Erythroblast (primary cell): ENCODE data around the gene COBL.

Source experiments
- GATA1 ChIP-seq: IDR thresholded peaks from 2 replicates; pipeline ENCODE4 v1.6.1; 2011; ENCODE audit warnings: low read depth, mild to moderate bottlenecking, control low read depth, low read length, moderate library complexity
- POLR2A ChIP-seq: IDR thresholded peaks from 2 replicates; pipeline ENCODE4 v1.6.1; 2011; ENCODE audit warnings: mild to moderate bottlenecking, low read length

DNA sequence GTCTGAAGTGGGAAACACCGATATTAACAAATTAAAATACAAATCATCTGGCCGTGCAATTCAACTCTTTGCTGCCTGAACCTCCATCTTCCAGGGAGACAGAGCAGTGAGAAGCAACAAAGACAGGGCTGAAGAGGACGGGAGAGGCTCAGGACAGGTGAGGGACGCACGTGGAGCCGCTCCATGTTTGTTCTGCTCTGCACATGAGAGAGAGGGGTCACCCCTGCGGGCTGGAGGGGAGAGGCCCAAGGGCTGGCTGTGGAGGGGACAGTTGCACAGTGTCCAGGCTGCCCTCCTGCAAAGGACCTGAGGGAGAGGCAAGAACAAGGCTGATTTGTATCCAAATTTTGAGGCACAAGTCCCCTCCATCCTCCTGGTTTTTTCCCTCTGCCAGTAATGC lies 41.7 kb downstream of the COBL start:
- TF ChIP-seq POLR2A (no peak), GATA1 (no peak)
